Superior temporal gyrus (tissue), 1 donor: ENCODE measurements around the gene UPK3A.
"Not testable (repeated sequence)": the region's sequence is repeated elsewhere in the genome, so short reads cannot be mapped to it uniquely, and the experiment has no call there.

Experiments
- DNase-seq: peaks from one replicate; pipeline ENCODE4 v3.0.0-alpha.2; 2016; ENCODE audit errors: extremely low spot score

The UPK3A gene

DNA sequence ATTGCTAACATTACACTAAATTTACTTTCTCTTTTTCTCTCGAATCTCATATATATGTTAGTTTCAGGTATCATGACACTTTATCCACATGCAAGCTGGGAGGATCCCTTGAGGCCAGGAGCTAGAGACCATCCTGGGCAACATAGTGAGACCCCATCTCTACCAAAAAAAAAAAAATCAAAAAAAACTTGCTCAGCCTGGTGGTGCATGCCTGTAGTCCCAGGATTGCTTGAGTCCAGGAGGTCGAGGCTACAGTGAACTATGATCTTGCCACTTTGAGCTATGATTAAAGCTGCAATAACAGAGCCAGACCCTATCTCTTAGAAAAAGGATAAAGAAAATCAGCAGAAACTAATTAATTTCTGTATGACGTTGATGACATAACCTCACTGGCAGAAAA, 3.7 kb upstream of the UPK3A start:
- no peak for DNase-seq

DNA sequence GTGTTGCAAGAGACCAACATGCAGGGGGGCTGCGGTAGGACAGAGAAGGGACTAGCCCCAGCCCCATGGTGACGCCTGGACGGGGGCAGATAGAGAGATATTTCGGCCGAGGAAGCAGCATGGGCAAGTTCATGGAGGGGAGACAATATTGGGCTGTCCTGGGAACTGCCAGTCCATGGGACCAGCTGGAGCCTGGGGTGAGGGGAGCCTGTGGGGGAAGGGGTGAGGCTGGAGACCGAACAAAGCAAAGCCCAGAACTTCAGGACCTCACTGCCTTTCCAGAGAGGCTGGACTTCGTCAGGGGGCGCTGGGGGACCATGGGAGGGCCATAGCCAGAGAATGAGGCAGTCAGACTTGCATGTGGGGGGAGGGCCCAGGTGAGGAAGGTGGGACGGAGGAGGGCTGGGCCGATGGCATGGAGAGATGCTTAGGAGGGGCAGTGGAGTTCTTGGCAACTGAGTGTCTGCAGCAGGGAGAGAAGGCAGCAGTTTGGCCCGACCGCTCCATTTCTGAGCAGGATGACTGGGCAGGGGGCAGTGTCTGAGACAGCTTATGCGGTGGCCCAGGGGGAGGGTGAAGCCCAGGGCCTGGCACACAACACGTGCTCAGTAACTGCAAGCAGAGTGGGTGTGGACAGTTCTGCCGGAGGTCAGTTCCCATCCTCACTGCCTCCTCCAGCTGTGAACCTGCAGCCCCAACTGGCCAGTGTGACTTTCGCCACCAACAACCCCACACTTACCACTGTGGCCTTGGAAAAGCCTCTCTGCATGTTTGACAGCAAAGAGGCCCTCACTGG, 712 bp downstream of the UPK3A start:
- no peak for DNase-seq

- no peak for DNase-seq
Measured at GRCh38 chr22:45286854-45287551, 2.3 kb downstream of the UPK3A start.

- DNase-seq, result no peak
Measured at GRCh38 chr22:45290410-45290936, 5.7 kb downstream of the UPK3A start.

DNA sequence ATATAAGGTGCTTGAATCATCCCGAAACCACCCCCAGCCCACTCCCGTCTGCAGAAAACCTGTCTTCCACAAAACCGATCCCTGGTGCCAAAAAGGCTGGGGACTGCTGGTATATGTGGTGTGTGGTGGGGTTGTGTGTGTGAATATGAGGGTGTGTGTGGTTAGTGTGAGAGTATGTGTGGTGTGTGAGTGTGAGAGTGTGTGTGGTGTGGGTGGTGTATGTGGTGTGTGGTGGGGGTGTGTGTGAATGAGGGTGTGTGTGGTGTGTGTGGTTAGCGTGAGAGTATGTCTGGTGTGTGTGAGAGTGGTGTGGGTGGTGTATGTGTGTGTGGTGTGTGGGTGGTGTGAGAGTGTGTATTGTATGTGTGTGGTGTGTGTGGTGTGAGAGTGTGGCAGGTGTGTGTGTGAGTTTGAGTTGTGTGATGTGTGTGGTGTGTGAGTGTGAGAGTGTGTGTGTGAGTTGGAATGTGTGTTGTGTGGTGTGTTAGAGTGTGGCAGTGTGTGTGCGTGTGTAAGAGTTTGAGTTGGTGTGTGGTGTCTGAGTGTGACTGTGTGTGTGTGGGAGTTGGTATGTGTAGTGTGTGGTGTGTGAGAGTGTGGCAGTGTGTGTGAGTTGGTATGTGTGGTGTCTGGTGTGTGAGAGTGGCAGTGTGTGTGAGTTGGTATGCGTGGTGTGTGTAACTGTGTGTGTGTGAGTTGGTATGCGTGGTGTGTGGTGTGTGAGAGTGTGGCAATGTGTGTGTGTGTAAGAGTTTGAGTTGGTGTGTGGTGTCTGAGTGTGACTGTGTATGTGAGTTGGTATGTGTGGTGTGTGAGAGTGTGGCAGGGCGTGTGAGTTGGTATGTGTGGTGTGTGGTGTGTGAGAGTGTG, 6.5 kb downstream of the UPK3A start:
- no peak for DNase-seq

DNA sequence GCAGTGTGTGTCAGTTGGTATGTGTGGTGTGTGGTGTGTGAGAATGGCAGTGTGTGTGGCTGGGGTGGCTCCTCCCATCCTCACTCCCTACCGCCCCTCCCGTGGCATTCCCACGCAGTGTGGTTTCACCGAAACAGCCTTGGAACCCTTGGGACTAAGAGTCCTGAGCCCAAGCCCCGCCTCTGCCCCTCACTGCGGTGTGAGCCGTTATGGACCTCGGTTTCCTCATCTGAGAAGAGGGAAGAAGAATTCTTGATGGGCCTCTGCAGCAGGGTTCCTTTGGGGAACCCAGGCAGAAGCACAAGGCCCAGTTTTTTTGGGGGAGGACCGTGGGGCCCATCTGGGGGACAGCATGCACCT, 7.2 kb downstream of the UPK3A start:
- no peak for DNase-seq

DNA sequence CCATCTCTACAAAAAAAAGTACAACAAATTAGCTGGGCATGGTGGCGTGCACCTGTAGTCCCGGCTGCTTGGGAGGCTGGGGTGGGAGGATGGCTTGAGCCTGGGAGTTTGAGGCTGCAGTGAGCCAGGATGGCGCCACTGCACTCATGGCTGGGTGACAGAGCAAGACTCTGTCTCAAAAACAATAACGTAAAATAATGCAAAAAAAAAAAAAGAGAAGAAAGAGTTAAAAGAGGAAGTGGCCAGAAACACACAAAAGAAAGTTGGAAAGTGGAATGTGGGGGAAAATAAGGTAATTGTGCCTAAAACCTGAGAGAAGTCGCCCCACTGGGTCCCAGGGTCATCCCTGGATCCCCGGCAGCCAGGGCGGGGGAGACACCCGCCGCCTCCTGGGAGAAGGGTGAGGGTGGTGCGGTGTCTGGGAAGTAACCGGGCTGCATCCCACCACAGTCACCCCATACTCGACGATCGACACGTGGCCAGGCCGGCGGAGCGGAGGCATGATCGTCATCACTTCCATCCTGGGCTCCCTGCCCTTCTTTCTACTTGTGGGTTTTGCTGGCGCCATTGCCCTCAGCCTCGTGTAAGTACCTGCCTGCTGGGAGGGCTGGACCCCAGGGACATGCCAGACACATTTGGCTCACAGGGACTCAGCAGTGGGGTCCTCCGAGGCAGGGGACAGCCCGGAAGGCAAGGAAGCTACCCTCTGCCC, 8.1 kb downstream of the UPK3A start:
- no peak for DNase-seq

GRCh38 chr22:45294030-45294429, 9.3 kb downstream of the UPK3A start:
- DNase-seq, result no peak

DNA sequence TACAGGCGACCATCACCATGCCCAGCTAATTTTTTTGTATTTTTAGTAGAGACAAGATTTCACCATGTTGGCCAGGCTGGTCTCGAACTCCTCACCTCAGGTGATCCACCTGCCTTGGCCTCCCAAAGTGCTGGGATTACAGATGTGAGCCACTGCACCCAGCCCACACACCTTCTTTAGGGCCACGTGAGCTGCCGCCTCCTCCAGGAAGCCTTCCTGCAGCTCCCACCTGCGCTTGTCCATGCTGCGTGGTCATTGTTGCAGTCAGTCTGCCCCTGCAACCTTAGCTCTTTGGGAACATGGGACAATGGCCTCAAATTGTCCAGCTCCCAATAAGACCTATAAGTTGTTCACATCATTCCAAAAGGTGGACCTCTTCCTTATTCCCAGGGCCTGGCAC, 10.3 kb downstream of the UPK3A start:
- not testable (repeated sequence) for DNase-seq

DNA sequence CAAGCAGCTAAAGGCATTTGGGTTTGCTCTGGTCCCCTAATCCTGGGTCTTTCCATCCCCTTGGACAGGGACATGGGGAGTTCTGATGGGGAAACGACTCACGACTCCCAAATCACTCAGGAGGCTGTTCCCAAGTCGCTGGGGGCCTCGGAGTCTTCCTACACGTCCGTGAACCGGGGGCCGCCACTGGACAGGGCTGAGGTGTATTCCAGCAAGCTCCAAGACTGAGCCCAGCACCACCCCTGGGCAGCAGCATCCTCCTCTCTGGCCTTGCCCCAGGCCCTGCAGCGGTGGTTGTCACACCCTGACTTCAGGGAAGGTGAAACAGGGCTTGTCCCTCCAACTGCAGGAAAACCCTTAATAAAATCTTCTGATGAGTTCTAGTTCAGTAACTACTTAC, 10.7 kb downstream of the UPK3A start:
- DNase-seq, result no peak

DNA sequence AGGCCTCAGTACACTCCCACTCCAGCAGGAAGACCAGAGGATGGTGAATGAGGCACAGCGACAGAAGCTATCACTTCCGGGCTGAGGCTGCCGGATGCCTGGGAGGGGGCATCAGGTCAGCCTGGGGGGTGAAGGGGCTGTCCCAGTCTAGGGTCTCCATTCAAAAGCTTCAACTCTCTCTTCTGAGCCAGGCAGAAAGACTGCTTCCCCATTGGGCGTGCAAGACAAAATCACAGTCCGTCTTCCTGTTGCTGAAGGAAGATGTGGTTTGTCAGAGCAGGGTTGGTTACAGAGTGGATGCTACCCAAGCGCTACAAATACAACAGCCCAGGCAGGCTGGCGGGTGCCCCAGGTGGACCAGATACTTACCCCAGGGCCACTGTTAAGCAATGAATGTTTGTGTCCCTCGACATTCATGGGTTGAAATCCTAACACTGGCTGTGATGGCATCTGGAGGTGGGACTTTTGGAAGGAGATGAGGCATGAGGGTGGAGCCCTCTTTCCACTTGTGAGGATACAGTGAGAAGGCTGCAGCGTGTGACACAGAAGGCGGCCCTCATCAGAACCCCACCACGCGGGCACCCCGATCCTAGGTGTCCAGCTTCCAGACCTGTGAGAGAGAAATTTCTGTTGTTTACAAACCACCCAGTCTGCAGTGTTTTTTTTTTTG, 12.0 kb downstream of the UPK3A start:
- no peak for DNase-seq

- DNase-seq, result no peak
Measured at GRCh38 chr22:45298934-45299505, 14.3 kb downstream of the UPK3A start.

DNA sequence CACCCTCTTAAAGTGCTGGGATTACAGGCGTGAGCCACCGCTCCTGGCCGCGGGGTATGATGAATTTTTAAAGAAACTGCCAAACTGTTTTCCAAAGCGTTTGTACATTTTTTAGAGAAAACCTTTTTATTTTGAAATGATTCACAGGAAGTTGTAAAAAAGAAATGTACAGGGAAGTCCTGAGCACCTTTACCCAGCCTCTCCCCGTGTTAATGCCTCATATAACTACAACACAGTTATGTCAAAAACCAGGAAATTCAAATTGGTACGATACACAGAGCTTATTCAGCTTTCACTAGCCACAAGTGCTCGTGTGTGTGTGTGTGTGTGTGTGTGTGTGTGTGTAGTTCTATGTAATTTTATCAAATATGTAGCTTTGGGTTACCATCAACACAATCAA, 18.0 kb downstream of the UPK3A start:
- DNase-seq, result no peak

DNA sequence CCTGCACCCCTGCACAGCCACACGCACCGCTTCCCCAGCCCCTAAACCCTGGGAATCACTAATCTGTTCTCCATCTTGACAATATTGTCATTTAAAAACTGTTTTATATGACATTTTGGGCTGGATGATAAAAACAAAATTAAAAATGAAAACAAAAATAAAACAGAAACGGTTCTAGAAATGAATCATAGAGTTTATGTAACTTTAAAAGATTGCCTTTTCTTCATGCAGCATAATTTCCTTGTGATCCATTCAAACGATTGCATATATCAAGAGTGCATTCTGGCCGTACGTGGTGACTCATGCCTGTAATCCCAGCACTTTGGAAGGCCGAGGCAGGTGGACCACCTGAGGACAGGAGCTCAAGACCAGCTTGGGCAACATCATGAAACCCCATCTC, 18.4 kb downstream of the UPK3A start:
- no peak for DNase-seq

DNA sequence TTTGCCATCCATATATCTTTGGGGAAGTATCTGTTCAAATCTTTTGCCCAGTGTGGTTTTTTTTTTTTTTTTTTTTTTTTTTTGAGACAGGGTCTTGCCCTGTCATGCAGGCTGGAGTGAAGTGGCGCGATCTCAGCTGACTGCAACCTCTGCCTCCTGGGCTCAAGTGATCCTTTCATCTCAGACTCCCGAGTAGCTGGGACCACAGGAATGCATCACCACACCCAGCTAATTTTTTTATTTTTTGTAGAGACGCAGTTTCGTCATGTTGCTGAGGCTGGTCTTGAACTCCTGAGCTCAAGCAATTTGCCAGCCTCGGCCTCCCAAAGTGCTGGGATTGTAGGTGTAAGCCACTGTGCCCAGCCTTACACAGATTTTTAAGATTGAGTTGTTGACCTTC, 20.2 kb downstream of the UPK3A start:
- DNase-seq, result no peak

DNA sequence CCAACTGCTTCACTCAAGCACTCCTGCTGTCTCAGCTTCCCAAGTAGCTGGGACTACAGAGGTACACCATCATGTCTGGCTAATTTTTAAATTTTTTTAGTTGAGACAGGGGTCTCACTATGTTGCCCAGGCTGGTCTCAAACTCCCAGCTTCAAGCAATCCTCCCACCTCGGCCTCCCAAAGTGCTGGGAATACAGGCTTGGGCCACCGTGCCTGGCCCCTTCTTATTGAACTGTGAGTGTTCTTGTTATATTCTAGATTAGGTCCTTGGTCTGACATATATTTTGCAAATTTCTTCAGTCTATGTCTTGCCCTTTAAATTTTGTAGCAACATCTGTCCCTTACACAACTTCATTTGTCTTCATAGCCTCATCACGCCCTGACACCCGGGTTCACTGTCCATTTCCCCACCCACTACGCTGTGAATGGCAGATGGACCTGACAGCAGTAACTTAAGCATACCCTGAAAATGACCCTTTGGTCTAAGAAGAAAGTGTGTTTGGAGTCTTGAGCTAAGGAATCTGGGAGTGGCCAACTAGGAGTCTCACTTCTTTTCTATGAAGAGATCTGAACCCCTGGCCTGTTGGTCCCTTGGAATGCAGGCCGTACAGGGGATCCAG, 20.8 kb downstream of the UPK3A start:
- no peak for DNase-seq

DNA sequence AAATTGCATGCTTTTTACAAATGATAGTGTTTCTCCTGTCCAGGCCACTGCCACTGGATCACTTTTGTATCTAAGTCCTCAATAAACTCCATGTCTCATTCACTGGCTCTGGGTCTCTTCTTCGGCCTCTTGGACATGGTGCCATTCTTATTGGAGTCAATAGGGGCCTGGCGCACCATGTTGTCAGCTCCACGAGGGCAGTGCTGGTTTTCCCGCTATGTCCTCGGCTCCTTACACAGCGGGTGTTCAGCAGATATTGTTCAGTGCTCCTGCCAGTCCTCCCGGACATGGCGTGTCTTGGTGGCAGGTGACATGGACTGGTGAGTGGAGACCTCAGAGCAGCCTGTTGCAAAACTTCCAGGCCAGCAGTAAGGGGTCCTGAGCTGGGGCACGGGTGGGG, 21.4 kb downstream of the UPK3A start:
- DNase-seq, result no peak

DNA sequence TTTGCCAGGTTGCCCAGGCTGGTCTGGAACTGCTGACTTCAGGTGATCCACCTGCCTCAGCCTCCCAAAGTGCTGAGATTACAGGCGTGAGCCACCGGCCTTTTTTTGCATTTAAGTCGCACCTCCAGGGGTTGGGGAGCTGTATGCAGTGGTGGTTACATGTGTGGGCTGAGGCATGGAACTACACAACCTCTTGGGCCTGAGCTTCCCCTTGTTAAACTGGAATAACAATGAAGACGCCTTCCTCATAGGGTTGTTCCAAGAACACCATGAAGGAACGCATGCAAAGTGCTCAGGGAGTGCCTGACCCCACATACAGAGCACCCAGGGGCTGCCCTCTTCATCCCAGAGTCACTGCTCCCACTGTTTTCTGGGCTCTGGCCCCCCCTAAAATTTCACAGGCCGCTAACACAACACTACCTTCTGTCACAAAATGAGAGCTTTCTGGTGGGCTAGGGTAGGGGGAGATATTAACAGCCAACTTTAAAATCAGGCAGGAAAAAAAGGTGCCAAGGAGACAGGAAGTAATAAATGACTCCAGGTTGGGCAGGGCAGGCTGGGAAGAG, 23.7 kb downstream of the UPK3A start:
- DNase-seq, result no peak

- no peak for DNase-seq
Measured at GRCh38 chr22:45308957-45309421, 24.2 kb downstream of the UPK3A start.
